H1 (cell line): ENCODE data around the gene CADM1. TPM values are rescaled to one million over a fixed set of nuclear protein-coding genes. Genes with fewer than 3 reads are reported as not detected.

Experiments used
- EZH2 ChIP-seq: fragments of 200-600 bp; sonication (generic); IDR thresholded peaks from 2 replicates; pipeline ENCODE4 v1.7.1; 2012; ENCODE audit warnings: low read depth, mild to moderate bottlenecking, moderate library complexity, low read length, inconsistent platforms; ENCODE audit not compliant: severe bottlenecking
- RXRA ChIP-seq: IDR thresholded peaks from 2 replicates; pipeline ENCODE4 v1.6.1; 2011; ENCODE audit warnings: low read depth, mild to moderate bottlenecking, low read length, moderate library complexity; ENCODE audit not compliant: insufficient read depth
- TAF1 ChIP-seq: IDR thresholded peaks from 2 replicates; pipeline ENCODE4 v1.6.1; 2011; ENCODE audit warnings: mild to moderate bottlenecking, low read depth, low read length
- polyA plus RNA-seq, 7 experiments: library from polyadenylated mRNA; depleted of rRNA in 3 of 7; stranded (reverse) in 5 of 7; unstranded in 2 of 7; fragments of >200 nt in 5 of 7; fragments of 200-250 nt in 2 of 7; gene quantifications; 1 replicate in 5 of 7; 2 replicates in 1 of 7; 4 replicates in 1 of 7; pipeline versions ENCODE4 v1.2.1 to v1.2.3, GENCODE V29; 2011 to 2013; ENCODE audit warnings: missing spikeins in 2 of 7, mixed read lengths in 2 of 7
- total RNA-seq: library from RNA; stranded (reverse); fragmentation: NEBNext Ultra II Directional; extraction: Animal tissue kit (Norgen Biotek cat#: 25700); gene quantifications from 2 replicates; pipeline ENCODE4 v1.2.1, GENCODE V29; 2021

CADM1 gene
- total and polyA plus RNA-seq, 2 of the 8 experiments (the other 6 are each of a cell fraction or from before 2014, with no cell fraction given) = 8.3 to 25.3 TPM

- no peak for TF ChIP-seq RXRA
- TF ChIP-seq TAF1 = no peak
- TF ChIP-seq EZH2 = no peak
Measured at GRCh38 chr11:115148101-115148500, 356.1 kb downstream of the CADM1 start (continued).
